GM19328 (cell line): ENCODE measurements around the gene CHRNB4.
"Not testable (repeated sequence)": the region's sequence is repeated elsewhere in the genome, so short reads cannot be mapped to it uniquely, and the experiment has no call there.

Source experiments
- ATAC-seq: cut with Tn5 transposase; IDR thresholded peaks from one replicate; pipeline ENCODE4 v1.9.1; 2021; ENCODE audit warnings: mild to moderate bottlenecking, moderate library complexity; ENCODE audit not compliant: unreplicated experiment

The CHRNB4 gene

GRCh38 chr15:78641102-78641748 lies at the start of gene CHRNB4:
Gene CHRNB4 (minus strand): TSS chr15:78641210. CDS start chr15:78641133, 77 bp downstream.
- no peak for ATAC-seq

GRCh38 chr15:78689626-78690025 lies 48.6 kb upstream of the CHRNB4 start:
- ATAC-seq = no peak

GRCh38 chr15:78685925-78686324 lies 44.9 kb upstream of the CHRNB4 start:
- ATAC-seq = no peak

GRCh38 chr15:78685159-78685921 lies 44.3 kb upstream of the CHRNB4 start:
- ATAC-seq = no peak

GRCh38 chr15:78684657-78685056 lies 43.6 kb upstream of the CHRNB4 start:
- ATAC-seq = no peak

- not testable (repeated sequence) for ATAC-seq
Observed at GRCh38 chr15:78683599-78683998, 42.6 kb upstream of the CHRNB4 start.

- ATAC-seq = no peak
Observed at GRCh38 chr15:78682693-78683410, 41.8 kb upstream of the CHRNB4 start.

GRCh38 chr15:78682004-78682651 lies 41.1 kb upstream of the CHRNB4 start:
- ATAC-seq = no peak

- no peak for ATAC-seq
Observed at GRCh38 chr15:78681281-78682003, 40.4 kb upstream of the CHRNB4 start.

- no peak for ATAC-seq
Observed at GRCh38 chr15:78680431-78681075, 39.5 kb upstream of the CHRNB4 start.

GRCh38 chr15:78679089-78679511 lies 38.1 kb upstream of the CHRNB4 start:
- no peak for ATAC-seq

GRCh38 chr15:78676424-78677110 lies 35.6 kb upstream of the CHRNB4 start:
- no peak for ATAC-seq

- no peak for ATAC-seq
Observed at GRCh38 chr15:78675617-78676360, 34.8 kb upstream of the CHRNB4 start.

- ATAC-seq = no peak
Observed at GRCh38 chr15:78675206-78675605, 34.2 kb upstream of the CHRNB4 start.

- no peak for ATAC-seq
Observed at GRCh38 chr15:78673917-78674444, 33.0 kb upstream of the CHRNB4 start.

- no peak for ATAC-seq
Observed at GRCh38 chr15:78673476-78673875, 32.5 kb upstream of the CHRNB4 start.

- no peak for ATAC-seq
Observed at GRCh38 chr15:78672285-78673014, 31.4 kb upstream of the CHRNB4 start.
